Coronary artery (tissue), 2 donors: ENCODE data around the gene HK3.

Experiments
- DNase-seq: peaks from one replicate; pipeline ENCODE4 v3.0.0-alpha.2; 2017; ENCODE audit warnings: low spot score
- H3K27ac ChIP-seq, 2 donors: fragments of 200-600 bp; sonication (generic); one replicate each; pipeline ENCODE4 v1.5.1; 2016 to 2019
- H3K4me3 ChIP-seq: fragments of 200-600 bp; sonication (generic); 2 replicates; pipeline ENCODE4 v1.5.1; 2016; ENCODE audit warnings: mild to moderate bottlenecking, moderate library complexity
- CTCF ChIP-seq: fragments of 200-600 bp; sonication (generic); IDR thresholded peaks from one replicate; pipeline ENCODE4 v1.5.1; 2019; ENCODE audit warnings: antibody characterized with exemption

HK3 gene

DNA sequence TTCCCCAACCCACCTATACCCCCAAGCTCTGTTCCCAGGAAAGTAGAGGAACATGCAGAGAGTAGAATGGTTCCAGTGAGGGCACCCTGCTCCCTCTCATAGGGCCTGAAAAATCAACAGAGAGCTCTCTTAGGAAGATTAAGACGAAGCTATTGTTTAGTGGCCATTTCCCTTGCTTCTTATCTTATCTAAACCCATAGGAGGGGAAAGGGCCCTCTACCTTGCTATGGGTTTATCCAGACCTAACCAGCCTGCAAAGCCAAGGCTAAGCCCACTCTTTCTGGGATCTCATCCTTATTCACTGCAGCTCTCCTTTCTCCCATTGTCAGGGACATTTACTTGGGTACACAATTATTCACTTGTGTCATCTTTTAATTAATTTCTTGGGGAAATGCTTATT, 39.3 kb upstream of the HK3 start:
- Histone ChIP-seq H3K4me3 (no peak overlapping the region), H3K27ac (no peak overlapping the region)
- TF ChIP-seq CTCF: no peak
- no peak for DNase-seq

- H3K27ac ChIP-seq: no peak overlapping the region
- no peak for DNase-seq
- no peak for TF ChIP-seq CTCF
- H3K4me3 ChIP-seq: no peak overlapping the region
Measured at GRCh38 chr5:176935017-176935416, 35.9 kb upstream of the HK3 start.

- Histone ChIP-seq H3K27ac (no peak overlapping the region), H3K4me3 (no peak overlapping the region)
- TF ChIP-seq CTCF: no peak
- no peak for DNase-seq
Measured at GRCh38 chr5:176934309-176934930, 35.3 kb upstream of the HK3 start.

DNA sequence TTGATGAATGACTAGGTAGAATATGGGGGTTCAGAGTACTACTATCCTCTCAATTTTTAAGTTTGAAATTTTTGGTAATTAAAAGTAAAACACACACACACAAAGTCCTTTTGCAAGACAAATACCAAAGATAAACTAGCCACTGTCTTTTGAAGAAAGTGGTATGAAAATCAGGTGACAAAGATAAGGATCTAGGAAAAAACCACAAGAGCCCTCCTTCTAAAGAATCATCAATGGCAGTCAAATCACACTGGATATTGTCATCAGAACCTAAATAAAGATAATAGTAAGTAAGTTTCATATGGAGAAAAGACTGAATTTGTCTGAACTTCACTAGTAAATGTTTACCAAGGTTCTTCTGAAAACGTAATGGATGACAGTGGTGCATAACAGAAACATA, 30.5 kb upstream of the HK3 start:
- Histone ChIP-seq H3K4me3 (no peak overlapping the region), H3K27ac (no peak overlapping the region)
- TF ChIP-seq CTCF: no peak
- DNase-seq: no peak

- TF ChIP-seq CTCF: no peak
- no peak overlapping the region for H3K4me3 ChIP-seq
- no peak for DNase-seq
- no peak overlapping the region for H3K27ac ChIP-seq
Measured at GRCh38 chr5:176927562-176927961, 28.4 kb upstream of the HK3 start.

DNA sequence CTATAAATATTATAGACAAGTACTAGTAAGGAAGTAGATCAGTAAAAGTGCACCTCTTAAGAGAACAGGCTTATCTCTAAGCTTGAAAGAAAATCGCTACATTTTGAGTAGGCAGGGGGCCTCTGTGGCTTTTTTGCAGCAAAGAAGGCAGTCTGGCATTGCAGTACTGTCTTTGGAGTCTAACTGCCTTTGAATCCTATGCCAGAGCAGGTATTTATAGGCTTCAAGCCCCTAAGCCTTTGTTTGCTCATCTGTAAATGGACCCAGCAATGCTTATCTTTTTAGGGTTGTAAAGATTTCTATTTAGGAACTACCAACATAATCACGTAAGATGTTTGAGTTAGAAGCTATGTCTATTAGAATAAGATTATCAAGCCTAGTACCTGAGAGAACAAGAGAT, 23.7 kb upstream of the HK3 start:
- no peak for TF ChIP-seq CTCF
- no peak overlapping the region for H3K27ac ChIP-seq
- no peak overlapping the region for H3K4me3 ChIP-seq
- DNase-seq: no peak

DNA sequence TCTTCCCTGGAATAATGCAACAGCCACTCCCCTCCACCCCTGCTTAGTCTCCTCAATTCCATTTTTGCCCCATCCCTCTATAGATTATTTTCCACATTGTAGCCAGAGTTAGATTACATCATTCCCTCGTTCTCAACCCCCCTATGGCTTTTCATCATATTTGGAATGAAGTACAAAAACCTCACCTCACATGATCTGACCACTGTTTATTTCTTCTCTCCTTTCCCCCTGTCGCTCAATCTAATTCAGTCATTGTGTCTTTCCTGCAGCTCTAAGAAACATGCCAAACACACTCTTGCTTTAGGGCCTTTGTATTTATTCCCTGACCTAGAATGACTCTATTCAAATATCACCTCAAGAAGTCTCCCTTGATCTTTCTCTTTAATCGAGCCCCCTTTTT, 22.6 kb upstream of the HK3 start:
- H3K4me3 ChIP-seq: no peak overlapping the region
- no peak for TF ChIP-seq CTCF
- H3K27ac ChIP-seq: no peak overlapping the region
- DNase-seq: no peak
